ENCODE results near the gene CTNNBL1.

GRCh38 chr20:37745553-37745952 is 51.7 kb downstream of the CTNNBL1 start:
- TF ChIP-seq CTCF (IDR thresholded peaks at IDR 0.05): no peak
- no peak for TF ChIP-seq POLR2A (IDR thresholded peaks at IDR 0.05)
